Measurements from ENCODE around the gene KRTAP10-5. TPM values are rescaled to one million over a fixed set of nuclear protein-coding genes. Genes with fewer than 3 reads are reported as not detected.
"Not testable (repeated sequence)": the region's sequence is repeated elsewhere in the genome, so short reads cannot be mapped to it uniquely, and the experiment has no call there.

Gene KRTAP10-5
- polyA plus RNA-seq, 6 donors from 2014 or later = not detected

DNA sequence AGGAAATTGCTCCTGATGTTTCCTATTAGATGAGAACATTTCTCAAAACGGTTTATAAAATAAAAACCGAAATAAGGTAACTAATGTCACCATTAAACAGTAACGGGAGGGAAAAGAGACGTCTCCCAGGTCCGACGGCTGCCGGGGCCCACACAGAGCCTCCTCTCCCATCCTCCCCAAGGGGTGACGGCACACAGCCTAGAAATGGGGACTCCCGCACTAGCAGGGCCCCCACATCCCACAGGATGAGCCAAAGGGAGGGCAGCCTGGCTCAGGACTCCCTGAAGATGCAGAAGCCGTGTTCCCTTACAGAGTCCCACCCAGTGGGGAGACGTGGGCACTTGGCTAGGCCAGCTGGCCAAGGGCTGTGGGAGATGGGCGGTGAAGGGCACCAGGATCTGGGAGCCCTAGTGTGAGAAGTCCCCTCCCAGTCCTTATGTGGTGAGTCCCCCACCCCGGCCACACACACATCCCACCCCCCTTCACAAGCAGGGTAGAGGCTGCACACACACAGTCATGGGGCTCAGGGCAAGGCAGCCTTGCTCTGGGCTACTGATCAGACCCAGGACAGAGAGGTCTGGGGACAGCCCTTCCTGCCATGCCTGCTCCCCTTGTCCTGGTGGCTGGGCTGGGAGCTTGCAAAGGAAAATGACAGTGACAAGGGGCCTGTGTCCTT lies 25.1 kb downstream of the KRTAP10-5 start:
- ATAC-seq (ENCODE audit: low read depth in 2 of 2) = no peak
- Mint-ChIP-seq H3K4me1 (peaks cover 5 to 10% (median 5%) of the 10 kb centered on the region in 3 donors), H3K27me3 (peaks cover 12 to 76% (median 56%) of the 10 kb centered on the region in 3 donors), H3K9me3 (peaks cover 0 to 19% (median 6%) of the 10 kb centered on the region in 7 donors), H3K27ac (no peak overlapping the region), H3K4me3 (no peak overlapping the region), H3K36me3 (peaks cover 0 to 14% of the 10 kb centered on the region in 2 donors)
- DNase-seq = no peak

- no peak for ATAC-seq (ENCODE audit: low read depth in 2 of 2)
- Mint-ChIP-seq H3K4me1 (peaks cover 7 to 13% (median 7%) of the 10 kb centered on the region in 3 donors), H3K27ac (no peak overlapping the region), H3K9me3 (peaks cover 2 to 16% (median 6%) of the 10 kb centered on the region in 7 donors), H3K4me3 (no peak overlapping the region), H3K36me3 (peaks cover 2 to 25% of the 10 kb centered on the region in 2 donors), H3K27me3 (peaks cover 27 to 84% (median 62%) of the 10 kb centered on the region in 3 donors)
- no peak for DNase-seq
Observed at GRCh38 chr21:44552681-44553080, 27.7 kb downstream of the KRTAP10-5 start.

GRCh38 chr21:44552136-44552535 lies 28.3 kb downstream of the KRTAP10-5 start:
- H3K4me3 Mint-ChIP-seq = no peak overlapping the region
- H3K27me3 Mint-ChIP-seq = peaks cover 26 to 79% (median 57%) of the 10 kb centered on the region in 3 donors
- peaks cover 9 to 18% (median 11%) of the 10 kb centered on the region in 3 donors for H3K4me1 Mint-ChIP-seq
- no peak overlapping the region for H3K27ac Mint-ChIP-seq
- peaks cover 3 to 21% (median 11%) of the 10 kb centered on the region in 7 donors for H3K9me3 Mint-ChIP-seq
- ATAC-seq (ENCODE audit: low read depth in 2 of 2) (no peak), DNase-seq (no peak)
- peaks cover 7 to 25% of the 10 kb centered on the region in 2 donors for H3K36me3 Mint-ChIP-seq

GRCh38 chr21:44551340-44551961 lies 29.0 kb downstream of the KRTAP10-5 start, which contains the start of gene KRTAP10-2:
TSS of gene KRTAP10-2 (minus strand) at chr21:44551505. CDS start at chr21:44551458, 47 bp downstream.
- peaks cover 7 to 20% (median 11%) of the 10 kb centered on the region in 3 donors for H3K4me1 Mint-ChIP-seq
- H3K27ac Mint-ChIP-seq = peak within 1 kb of the TSS in 1 of 6 donors; percentile 26
- peaks cover 20 to 75% (median 53%) of the 10 kb centered on the region in 3 donors for H3K27me3 Mint-ChIP-seq
- no peak within 1 kb of the TSS for H3K4me3 Mint-ChIP-seq
- no peak for DNase-seq
- H3K9me3 Mint-ChIP-seq = peaks cover 9 to 28% (median 18%) of the 10 kb centered on the region in 7 donors
- H3K36me3 Mint-ChIP-seq = peaks cover 13 to 29% of the 10 kb centered on the region in 2 donors
- no peak for ATAC-seq (ENCODE audit: low read depth in 2 of 2)

GRCh38 chr21:44550807-44551206 lies 29.6 kb downstream of the KRTAP10-5 start:
- peaks cover 7 to 17% (median 7%) of the 10 kb centered on the region in 3 donors for H3K4me1 Mint-ChIP-seq

DNA sequence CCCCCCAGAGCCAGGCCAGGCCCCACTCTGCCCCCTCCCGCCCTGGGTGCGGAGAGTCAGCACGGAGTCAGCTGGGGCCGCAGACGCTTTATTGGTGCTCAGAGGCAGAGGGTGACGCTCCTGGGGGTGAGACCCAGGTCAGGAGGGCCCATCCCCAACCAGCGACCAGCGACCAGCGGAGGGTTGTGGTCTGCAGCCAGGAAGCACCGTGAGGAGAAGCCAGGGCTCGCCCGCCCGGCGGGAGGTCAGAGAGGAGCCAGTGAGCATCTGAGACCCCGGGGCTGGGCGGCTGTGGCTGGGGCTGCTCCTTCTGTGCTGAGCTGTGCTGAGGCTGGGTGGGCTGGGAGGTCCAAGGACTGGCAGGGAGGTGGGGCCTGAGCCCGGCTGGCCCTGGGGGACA lies 30.1 kb downstream of the KRTAP10-5 start:
- Mint-ChIP-seq H3K9me3 (peaks cover 9 to 40% (median 28%) of the 10 kb centered on the region in 7 donors), H3K4me1 (peaks cover 6 to 15% (median 7%) of the 10 kb centered on the region in 3 donors), H3K36me3 (peaks cover 13 to 31% of the 10 kb centered on the region in 2 donors), H3K27me3 (peaks cover 20 to 68% (median 53%) of the 10 kb centered on the region in 3 donors)
- ATAC-seq (ENCODE audit: low read depth in 2 of 2); DNase-seq; H3K4me3 Mint-ChIP-seq; H3K27ac Mint-ChIP-seq: not testable (repeated sequence)

More at GRCh38 chr21:44550807-44551206, 29.6 kb downstream of the KRTAP10-5 start:
- DNase-seq = no peak
- Mint-ChIP-seq H3K27ac (peak overlapping the region in 1 of 6 donors; percentile 26), H3K27me3 (peaks cover 20 to 71% (median 53%) of the 10 kb centered on the region in 3 donors), H3K9me3 (peaks cover 9 to 35% (median 23%) of the 10 kb centered on the region in 7 donors), H3K4me3 (no peak overlapping the region), H3K36me3 (peaks cover 13 to 31% of the 10 kb centered on the region in 2 donors)
- ATAC-seq (ENCODE audit: low read depth in 2 of 2) = no peak

- Mint-ChIP-seq H3K27ac (no peak overlapping the region), H3K27me3 (peaks cover 20 to 62% (median 46%) of the 10 kb centered on the region in 3 donors)
Observed at GRCh38 chr21:44549525-44550211, 30.7 kb downstream of the KRTAP10-5 start.

GRCh38 chr21:44548922-44549321 lies 31.5 kb downstream of the KRTAP10-5 start:
- ATAC-seq (ENCODE audit: low read depth in 2 of 2) (no peak), DNase-seq (no peak)
- Mint-ChIP-seq H3K9me3 (peaks cover 8 to 39% (median 28%) of the 10 kb centered on the region in 7 donors), H3K4me3 (no peak overlapping the region), H3K27ac (peak overlapping the region in 2 of 6 donors; percentile 1 to 23), H3K36me3 (peaks cover 13 to 31% of the 10 kb centered on the region in 2 donors), H3K4me1 (peaks cover 6 to 15% (median 7%) of the 10 kb centered on the region in 3 donors), H3K27me3 (peaks cover 20 to 55% (median 39%) of the 10 kb centered on the region in 3 donors)

More at GRCh38 chr21:44549525-44550211, 30.7 kb downstream of the KRTAP10-5 start:
- peaks cover 9 to 41% (median 28%) of the 10 kb centered on the region in 7 donors for H3K9me3 Mint-ChIP-seq
- no peak overlapping the region for H3K4me3 Mint-ChIP-seq
- peaks cover 13 to 31% of the 10 kb centered on the region in 2 donors for H3K36me3 Mint-ChIP-seq
- H3K4me1 Mint-ChIP-seq = peaks cover 6 to 15% (median 7%) of the 10 kb centered on the region in 3 donors
- DNase-seq = no peak
- no peak for ATAC-seq (ENCODE audit: low read depth in 2 of 2)

DNA sequence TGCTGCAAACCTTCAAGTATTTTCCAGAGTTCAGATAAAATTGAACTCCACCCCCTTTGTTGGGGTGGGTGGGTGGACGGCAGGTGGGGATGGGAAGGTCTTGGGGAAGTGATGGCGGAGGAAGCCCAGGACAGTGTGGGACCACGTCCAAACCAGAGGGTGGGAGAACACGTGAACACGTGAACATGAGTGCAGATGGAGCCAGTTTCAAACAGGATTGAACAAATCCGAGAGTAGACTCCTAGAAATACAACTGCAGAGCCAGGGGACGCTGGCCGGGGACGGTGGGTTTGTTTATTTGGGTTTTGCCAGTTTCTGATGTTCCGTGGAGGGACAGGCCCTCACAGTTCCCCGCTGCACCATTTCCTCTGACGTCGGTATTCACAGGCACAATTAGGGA lies 32.0 kb downstream of the KRTAP10-5 start:
- Mint-ChIP-seq H3K36me3 (peaks cover 13 to 31% of the 10 kb centered on the region in 2 donors), H3K27ac (peak overlapping the region in 1 of 6 donors; percentile 23), H3K4me3 (no peak overlapping the region), H3K9me3 (peaks cover 7 to 36% (median 28%) of the 10 kb centered on the region in 7 donors), H3K4me1 (peaks cover 6 to 15% (median 7%) of the 10 kb centered on the region in 3 donors), H3K27me3 (peaks cover 19 to 49% (median 38%) of the 10 kb centered on the region in 3 donors)
- ATAC-seq (ENCODE audit: low read depth in 2 of 2) = no peak
- no peak for DNase-seq

GRCh38 chr21:44547656-44548331 lies 32.6 kb downstream of the KRTAP10-5 start:
- Mint-ChIP-seq H3K4me3 (peak overlapping the region in 4 of 8 donors; percentile 41 to 71 (median 60)), H3K27me3 (peaks cover 15 to 43% (median 38%) of the 10 kb centered on the region in 3 donors), H3K4me1 (peaks cover 6 to 15% (median 7%) of the 10 kb centered on the region in 3 donors), H3K27ac (peak overlapping the region in 3 of 6 donors; percentile 42 to 96 (median 56)), H3K36me3 (peaks cover 13 to 31% of the 10 kb centered on the region in 2 donors), H3K9me3 (peaks cover 7 to 36% (median 28%) of the 10 kb centered on the region in 7 donors)
- no peak for DNase-seq
- ATAC-seq (ENCODE audit: low read depth in 2 of 2) = no peak

GRCh38 chr21:44544566-44544965 lies 35.8 kb downstream of the KRTAP10-5 start:
- ATAC-seq (ENCODE audit: low read depth in 2 of 2) (no peak), DNase-seq (no peak)
- Mint-ChIP-seq H3K27ac (peak overlapping the region in 1 of 6 donors; percentile 38), H3K27me3 (peaks cover 15 to 27% (median 25%) of the 10 kb centered on the region in 3 donors), H3K36me3 (peaks cover 13 to 31% of the 10 kb centered on the region in 2 donors), H3K4me1 (peaks cover 6 to 15% (median 7%) of the 10 kb centered on the region in 3 donors), H3K9me3 (peaks cover 7 to 34% (median 28%) of the 10 kb centered on the region in 7 donors), H3K4me3 (no peak overlapping the region)

- Mint-ChIP-seq H3K4me1 (peaks cover 4 to 8% (median 5%) of the 10 kb centered on the region in 3 donors), H3K27me3 (peaks cover under 1 to 29% (median 25%) of the 10 kb centered on the region in 3 donors), H3K27ac (no peak overlapping the region), H3K9me3 (peaks cover 7 to 26% (median 23%) of the 10 kb centered on the region in 7 donors), H3K36me3 (peaks cover 11 to 14% of the 10 kb centered on the region in 2 donors), H3K4me3 (no peak overlapping the region)
- ATAC-seq (ENCODE audit: low read depth in 2 of 2) (no peak), DNase-seq (no peak)
Observed at GRCh38 chr21:44542716-44543115, 37.7 kb downstream of the KRTAP10-5 start.
